Epithelial cell of alveolus of lung (primary cell): ENCODE measurements around the gene MARF1. TPM values are rescaled to one million over a fixed set of nuclear protein-coding genes. Genes with fewer than 3 reads are reported as not detected.

Experiments
- total RNA-seq: library from RNA; depleted of rRNA; stranded (reverse); fragments of >200 nt; gene quantifications from 2 replicates; pipeline ENCODE4 v1.2.1, GENCODE V29; 2015

The MARF1 gene
- total RNA-seq = 9.7 and 19.5 TPM in 2 replicates

GRCh38 chr16:15643048-15643945 lies at the start of gene MARF1:
TSS of gene MARF1 (minus strand) at chr16:15643154. CDS start at chr16:15639233, 3,921 bp downstream.

GRCh38 chr16:15650019-15650697 lies 7.2 kb upstream of the MARF1 start, which contains the start of gene NDE1:
TSS of gene NDE1 (plus strand) at chr16:15650245. CDS start at chr16:15664779, 14,534 bp downstream.

Other genes starting within 250 kb of the MARF1 start
- 0.26 TPM in 1 of 2 replicates, not detected in the other for gene MPV17L, start 247.4 kb downstream of the MARF1 start, total RNA-seq
- gene BMERB1, start 208.6 kb downstream of the MARF1 start, total RNA-seq = 22.5 and 47.7 TPM in 2 replicates
- 34.5 TPM in 2 replicates for gene NDE1, start 7.1 kb upstream of the MARF1 start, total RNA-seq
- gene MYH11, start 213.9 kb upstream of the MARF1 start, total RNA-seq = 0.16 TPM in 1 of 2 replicates, not detected in the other
- gene CEP20, start 245.4 kb upstream of the MARF1 start, total RNA-seq = 38.9 and 73.9 TPM in 2 replicates